CD4-positive, alpha-beta memory T cell (primary cell): ENCODE measurements around the gene ART5. TPM values are rescaled to one million over a fixed set of nuclear protein-coding genes. Genes with fewer than 3 reads are reported as not detected.

Experiments used
- CTCF ChIA-PET: fragments of 350-600 bp; sonication (Branson Sonifier 250); formaldehyde crosslinking; loops from one replicate; lab custom pipeline; 2021; ENCODE audit warnings: inconsistent platforms; ENCODE audit not compliant: partially characterized antibody; lab: Charles Lee
- POLR2A ChIA-PET: fragments of 350-600 bp; sonication (Branson Sonifier 250); formaldehyde crosslinking; loops from one replicate; lab custom pipeline; 2021; ENCODE audit not compliant: partially characterized antibody; lab: Charles Lee
- DNase-seq, 5 donors: peaks; one replicate each; pipeline versions ENCODE4 v3.0.0 to v3.0.0-alpha.2; 2020 to 2022; ENCODE audit warnings: mixed read lengths in 1 of 5
- H3K27ac ChIP-seq: one replicate; pipeline ENCODE4 v1.7.0; 2013; ENCODE audit warnings: low read depth, low read length
- H3K27me3 ChIP-seq: 2 replicates; pipeline ENCODE4 v1.7.0; 2013; ENCODE audit warnings: mild to moderate bottlenecking, low read length, moderate library complexity; ENCODE audit not compliant: insufficient read depth
- H3K36me3 ChIP-seq: 2 replicates; pipeline ENCODE4 v1.7.0; 2013; ENCODE audit warnings: mild to moderate bottlenecking, low read length, moderate library complexity; ENCODE audit not compliant: insufficient read depth
- H3K4me1 ChIP-seq: 2 replicates; pipeline ENCODE4 v1.7.0; 2013; ENCODE audit warnings: mild to moderate bottlenecking, low read length, moderate library complexity; ENCODE audit not compliant: insufficient read depth
- H3K4me3 ChIP-seq, 2 donors: one replicate each; pipeline ENCODE4 v1.7.0; 2013; ENCODE audit warnings: low read length in 2 of 2, mild to moderate bottlenecking in 1 of 2
- H3K9me3 ChIP-seq, 2 donors: one replicate each; pipeline ENCODE4 v1.7.0; 2013; ENCODE audit warnings: low read length in 2 of 2, control low read depth in 1 of 2; ENCODE audit not compliant: control insufficient read depth in 1 of 2
- H3K27ac Mint-ChIP-seq, 7 donors: one replicate each; pipeline ENCODE4 v1.8.0; 2020 to 2021; ENCODE audit warnings: mixed read lengths in 7 of 7, mild to moderate bottlenecking in 6 of 7, inconsistent platforms in 3 of 7, moderate library complexity in 3 of 7
- H3K27me3 Mint-ChIP-seq, 2 donors: one replicate each; pipeline ENCODE4 v1.8.0; 2020 to 2021; ENCODE audit warnings: mixed read lengths in 2 of 2
- H3K36me3 Mint-ChIP-seq, 2 donors: one replicate each; pipeline ENCODE4 v1.8.0; 2020 to 2021; ENCODE audit warnings: mixed read lengths in 2 of 2, inconsistent platforms in 1 of 2, mild to moderate bottlenecking in 1 of 2
- H3K4me1 Mint-ChIP-seq, 4 donors: one replicate each; pipeline ENCODE4 v1.8.0; 2020 to 2021; ENCODE audit warnings: mixed read lengths in 4 of 4, mild to moderate bottlenecking in 1 of 4
- H3K4me3 Mint-ChIP-seq, 8 donors: one replicate each; pipeline ENCODE4 v1.8.0; 2020 to 2021; ENCODE audit warnings: mixed read lengths in 8 of 8, mild to moderate bottlenecking in 7 of 8, moderate library complexity in 6 of 8, inconsistent platforms in 3 of 8
- H3K9me3 Mint-ChIP-seq, 8 donors: one replicate each; pipeline ENCODE4 v1.8.0; 2020 to 2021; ENCODE audit warnings: mixed read lengths in 8 of 8, mild to moderate bottlenecking in 5 of 8, inconsistent platforms in 3 of 8, moderate library complexity in 1 of 8
- intact Hi-C: fragments of 100-400 bp; cut with micrococcal nuclease; formaldehyde crosslinking; loops from one replicate; pipeline ENCODE4 v1.15.1; 2023
- polyA plus RNA-seq, 2 donors: library from polyadenylated mRNA; unstranded; fragments of 300-500 nt; fragmentation: Illumina TruSeq; gene quantifications; one replicate each; pipeline ENCODE4 v1.2.3, GENCODE V29; 2021
- total RNA-seq, 2 experiments: library from RNA; stranded (reverse); gene quantifications; one replicate each; pipeline ENCODE4 v1.2.3, GENCODE V29; 2021

Gene ART5
- total and polyA plus RNA-seq, 4 experiments from 2014 or later: not detected

DNA sequence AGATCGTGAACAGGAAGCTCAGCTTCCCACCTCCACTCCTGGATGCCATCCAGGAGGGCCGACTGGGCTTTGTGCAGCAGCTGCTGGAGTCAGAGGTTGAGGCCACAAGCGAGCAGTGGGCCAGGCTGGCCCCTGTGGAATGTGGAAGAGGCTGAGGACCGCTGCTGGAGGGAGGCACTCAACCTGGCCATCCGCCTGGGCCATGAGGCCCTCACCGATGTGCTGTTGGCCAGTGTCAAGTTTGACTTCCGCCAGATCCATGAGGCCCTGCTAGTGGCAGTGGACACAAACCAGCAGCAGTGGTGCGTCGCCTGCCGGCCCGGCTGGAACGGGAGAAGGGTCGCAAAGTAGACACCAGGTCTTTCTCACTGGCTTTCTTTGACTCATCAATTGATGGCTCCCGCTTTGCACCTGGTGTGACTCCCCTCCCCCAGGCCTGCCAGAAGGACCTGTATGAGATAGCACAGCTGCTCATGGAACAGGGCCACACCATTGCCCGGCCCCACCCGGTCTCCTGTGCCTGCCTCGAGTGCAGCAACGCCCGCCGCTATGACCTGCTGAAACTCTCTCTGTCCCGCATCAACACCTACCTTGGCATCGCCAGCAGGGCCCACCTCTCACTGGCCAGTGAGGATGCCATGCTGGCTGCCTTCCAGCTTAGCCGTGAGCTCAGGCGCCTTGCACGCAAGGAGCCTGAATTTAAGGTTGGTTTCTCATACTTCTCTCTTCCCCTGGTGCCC lies 24.9 kb downstream of the ART5 start:
- Mint-ChIP-seq H3K4me1 (peaks cover 10 to 14% (median 11%) of the 10 kb centered on the region in 4 donors), H3K36me3 (no peaks in the 10 kb centered on the region), H3K9me3 (peaks cover 0 to 5% (median 1%) of the 10 kb centered on the region in 8 donors), H3K27ac (no peak overlapping the region), H3K4me3 (no peak overlapping the region), H3K27me3 (no peaks in the 10 kb centered on the region)
- Histone ChIP-seq H3K4me3 (no peak overlapping the region), H3K27ac (no peak overlapping the region), H3K9me3 (no peaks in the 10 kb centered on the region), H3K36me3 (no peaks in the 10 kb centered on the region), H3K27me3 (no peaks in the 10 kb centered on the region), H3K4me1 (peaks cover 12% of the 10 kb centered on the region)
- CTCF ChIA-PET: no interaction called here
- intact Hi-C loops: no loop called here
- DNase-seq: no peak
- POLR2A ChIA-PET: no interaction called here

DNA sequence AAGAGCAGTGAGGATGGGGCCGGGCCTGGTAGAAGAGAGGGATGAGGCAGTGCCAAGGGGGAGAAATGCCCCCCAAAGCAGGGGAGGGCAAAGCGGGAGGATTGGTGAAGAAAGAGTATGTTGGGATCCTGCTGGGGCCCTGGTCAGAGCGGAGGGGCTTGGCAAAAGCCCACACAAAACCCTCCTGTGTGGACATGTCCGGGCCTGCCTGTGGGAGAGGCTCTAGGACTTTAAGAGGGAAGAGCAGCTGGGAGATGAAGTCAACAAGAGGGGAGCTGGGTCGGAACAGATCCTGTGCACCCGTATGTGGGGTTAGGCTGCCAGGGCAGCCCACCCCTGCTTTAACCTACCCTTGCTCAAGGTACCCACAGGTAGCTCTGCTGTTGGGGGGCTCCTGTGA lies 25.8 kb downstream of the ART5 start:
- Histone ChIP-seq H3K4me3 (no peak overlapping the region), H3K4me1 (peaks cover 12% of the 10 kb centered on the region), H3K36me3 (no peaks in the 10 kb centered on the region), H3K9me3 (no peaks in the 10 kb centered on the region), H3K27me3 (no peaks in the 10 kb centered on the region), H3K27ac (no peak overlapping the region)
- POLR2A ChIA-PET: no interaction called here
- H3K27ac Mint-ChIP-seq: no peak overlapping the region
- CTCF ChIA-PET: no interaction called here
- no peaks in the 10 kb centered on the region for H3K27me3 Mint-ChIP-seq
- H3K4me3 Mint-ChIP-seq: no peak overlapping the region
- H3K4me1 Mint-ChIP-seq: peaks cover 10 to 14% (median 11%) of the 10 kb centered on the region in 4 donors
- no peak for DNase-seq
- no peaks in the 10 kb centered on the region for H3K36me3 Mint-ChIP-seq
- intact Hi-C loops: no loop called here
- peaks cover 0 to 7% (median 3%) of the 10 kb centered on the region in 8 donors for H3K9me3 Mint-ChIP-seq

GRCh38 chr11:3614742-3615171 lies 27.0 kb downstream of the ART5 start:
- Mint-ChIP-seq H3K4me3 (peak overlapping the region in 4 of 8 donors; percentile 0 to 23 (median 22)), H3K4me1 (peaks cover 10 to 14% (median 11%) of the 10 kb centered on the region in 4 donors), H3K27me3 (no peaks in the 10 kb centered on the region), H3K27ac (peak overlapping the region in 4 of 7 donors; percentile 24 to 64 (median 26)), H3K9me3 (peaks cover 0 to 7% (median 3%) of the 10 kb centered on the region in 8 donors), H3K36me3 (no peaks in the 10 kb centered on the region)
- peak in 4 of 5 donors; percentile 8 to 70 (median 40) for DNase-seq
- POLR2A ChIA-PET: no interaction called here
- Histone ChIP-seq H3K4me3 (no peak overlapping the region), H3K9me3 (no peaks in the 10 kb centered on the region), H3K27ac (no peak overlapping the region), H3K27me3 (no peaks in the 10 kb centered on the region), H3K36me3 (no peaks in the 10 kb centered on the region), H3K4me1 (peaks cover 12% of the 10 kb centered on the region)
- CTCF ChIA-PET: no interaction called here
- intact Hi-C loops: no loop called here

- no peaks in the 10 kb centered on the region for H3K27me3 ChIP-seq
- H3K4me1 ChIP-seq: peaks cover 12% of the 10 kb centered on the region
- no peaks in the 10 kb centered on the region for H3K27me3 Mint-ChIP-seq
- H3K4me1 Mint-ChIP-seq: peaks cover 10 to 14% (median 11%) of the 10 kb centered on the region in 4 donors
- H3K4me3 ChIP-seq: no peak overlapping the region
- H3K4me3 Mint-ChIP-seq: peak overlapping the region in 4 of 8 donors; percentile 0 to 23 (median 22)
- H3K9me3 Mint-ChIP-seq: peaks cover 0 to 7% (median 3%) of the 10 kb centered on the region in 8 donors
- H3K27ac ChIP-seq: no peak overlapping the region
- DNase-seq: peak in 1 of 5 donors; percentile 4
- peak overlapping the region in 4 of 7 donors; percentile 24 to 64 (median 26) for H3K27ac Mint-ChIP-seq
- ChIA-PET CTCF (no interaction called here), POLR2A (no interaction called here)
- intact Hi-C loops: no loop called here
- no peaks in the 10 kb centered on the region for H3K36me3 ChIP-seq
- H3K36me3 Mint-ChIP-seq: no peaks in the 10 kb centered on the region
- no peaks in the 10 kb centered on the region for H3K9me3 ChIP-seq
Measured at GRCh38 chr11:3613998-3614741, 27.6 kb downstream of the ART5 start.

DNA sequence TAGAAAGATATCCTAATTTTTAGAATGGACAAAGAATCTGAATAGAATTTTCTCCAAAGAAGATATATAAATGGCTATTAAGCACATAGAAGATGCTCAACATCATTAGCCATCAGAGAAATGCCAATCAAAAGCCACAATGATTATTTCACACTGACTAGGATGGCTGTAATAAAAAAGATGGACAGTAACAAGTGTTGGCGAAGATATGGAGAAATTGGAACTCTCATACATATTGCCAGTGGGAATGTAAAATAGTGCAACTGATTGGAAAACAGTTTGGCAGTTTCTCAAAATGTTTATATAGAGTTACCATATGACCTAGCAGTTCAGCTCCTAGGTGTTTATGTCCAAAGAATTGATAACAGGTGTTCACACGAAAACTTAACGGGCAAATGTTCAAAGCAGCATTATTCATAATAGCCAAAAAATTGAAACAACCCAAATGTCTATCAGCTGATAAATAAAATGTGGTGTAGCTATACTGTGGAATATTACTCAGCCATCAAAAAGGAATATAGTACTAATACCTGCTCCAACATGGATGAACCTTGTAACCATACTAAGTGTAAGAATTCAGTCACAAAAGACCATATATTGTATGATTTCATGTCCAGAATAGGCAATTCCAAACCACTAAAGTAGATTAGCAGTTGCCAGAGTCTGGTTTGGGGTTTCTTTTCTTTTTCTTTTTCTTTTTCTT lies 29.7 kb downstream of the ART5 start:
- no peaks in the 10 kb centered on the region for H3K27me3 ChIP-seq
- no peaks in the 10 kb centered on the region for H3K9me3 ChIP-seq
- ChIA-PET CTCF (no interaction called here), POLR2A (no interaction called here)
- H3K36me3 ChIP-seq: no peaks in the 10 kb centered on the region
- H3K4me1 ChIP-seq: peaks cover 12% of the 10 kb centered on the region
- DNase-seq: no peak
- Mint-ChIP-seq H3K27me3 (no peaks in the 10 kb centered on the region), H3K36me3 (no peaks in the 10 kb centered on the region), H3K9me3 (peaks cover 0 to 7% (median 3%) of the 10 kb centered on the region in 8 donors), H3K4me1 (peaks cover 10 to 14% (median 11%) of the 10 kb centered on the region in 4 donors), H3K4me3 (no peak overlapping the region), H3K27ac (no peak overlapping the region)
- intact Hi-C loops: no loop called here
- H3K27ac ChIP-seq: no peak overlapping the region
- H3K4me3 ChIP-seq: no peak overlapping the region

GRCh38 chr11:3610846-3611245 lies 30.9 kb downstream of the ART5 start:
- no peaks in the 10 kb centered on the region for H3K9me3 ChIP-seq
- H3K9me3 Mint-ChIP-seq: peaks cover 0 to 7% (median 3%) of the 10 kb centered on the region in 8 donors
- H3K27ac Mint-ChIP-seq: no peak overlapping the region
- intact Hi-C loops: no loop called here
- no peak for DNase-seq
- POLR2A ChIA-PET: no interaction called here
- no peaks in the 10 kb centered on the region for H3K27me3 Mint-ChIP-seq
- H3K36me3 ChIP-seq: no peaks in the 10 kb centered on the region
- no peak overlapping the region for H3K4me3 Mint-ChIP-seq
- CTCF ChIA-PET: interaction anchor here (1.5 kb wide), 1 partner anchor 134 kb away, joined by 6 read pairs; no protein-coding TSS in a partner anchor
- H3K27me3 ChIP-seq: no peaks in the 10 kb centered on the region
- H3K4me1 ChIP-seq: peaks cover 12% of the 10 kb centered on the region
- no peak overlapping the region for H3K4me3 ChIP-seq
- no peaks in the 10 kb centered on the region for H3K36me3 Mint-ChIP-seq
- peaks cover 10 to 14% (median 11%) of the 10 kb centered on the region in 4 donors for H3K4me1 Mint-ChIP-seq
- H3K27ac ChIP-seq: no peak overlapping the region
